ENCODE data around the gene ACD.

- TF ChIP-seq CTCF (IDR thresholded peaks at IDR 0.05 in 4 of 5, conservative IDR thresholded peaks at IDR 0.05 in 1 of 5), result no peak
- no peak for TF ChIP-seq POLR2A (IDR thresholded peaks at IDR 0.05)
These were observed 20.2 kb upstream of the ACD start for GRCh38 chr16:67679935-67680897.

Measured in gastrocnemius medialis (tissue), 4 donors.